Natural killer cell (primary cell): ENCODE results near the gene NDUFB4. TPM values are rescaled to one million over a fixed set of nuclear protein-coding genes. Genes with fewer than 3 reads are reported as not detected.

Experiments used
- ATAC-seq, 3 donors: fragments of 150-1000 bp in 2 of 3; fragments of 200-7000 bp in 1 of 3; cut with Tn5 transposase; 1 replicate in 1 of 3; 2 replicates in 2 of 3; pipeline ENCODE4 v1.10.0; 2021; ENCODE audit warnings: mild to moderate bottlenecking in 2 of 3, moderate library complexity in 2 of 3
- DNase-seq, 2 donors: peaks; one replicate each; pipeline versions ENCODE4 v3.0.0 to v3.0.0-alpha.2; 2013 to 2021; ENCODE audit warnings: mixed read lengths in 1 of 2
- H3K27ac ChIP-seq: one replicate; pipeline ENCODE4 v1.5.1; 2013; ENCODE audit warnings: mild to moderate bottlenecking, low read length
- H3K27me3 ChIP-seq: one replicate; pipeline ENCODE4 v1.6.1; 2013; ENCODE audit warnings: low read length; ENCODE audit not compliant: control insufficient read depth, insufficient read depth
- H3K36me3 ChIP-seq: one replicate; pipeline ENCODE4 v1.6.1; 2013; ENCODE audit warnings: low read length; ENCODE audit not compliant: control insufficient read depth, insufficient read depth
- H3K4me1 ChIP-seq: one replicate; pipeline ENCODE4 v1.6.1; 2013; ENCODE audit warnings: low read length; ENCODE audit not compliant: control insufficient read depth, insufficient read depth
- H3K4me3 ChIP-seq: one replicate; pipeline ENCODE4 v1.5.1; 2013; ENCODE audit warnings: low read length
- H3K9me3 ChIP-seq: one replicate; pipeline ENCODE4 v1.6.1; 2013; ENCODE audit warnings: low read length; ENCODE audit not compliant: control insufficient read depth, insufficient read depth
- H3K27ac Mint-ChIP-seq, 2 donors: one replicate each; pipeline ENCODE4 v1.8.0; 2022; ENCODE audit warnings: mild to moderate bottlenecking in 2 of 2, mixed read lengths in 2 of 2, moderate library complexity in 1 of 2
- H3K27me3 Mint-ChIP-seq, 2 donors: one replicate each; pipeline ENCODE4 v1.8.0; 2022; ENCODE audit warnings: low read depth in 2 of 2, mixed read lengths in 2 of 2
- H3K36me3 Mint-ChIP-seq: one replicate; pipeline ENCODE4 v1.8.0; 2022; ENCODE audit warnings: mixed read lengths
- H3K4me1 Mint-ChIP-seq, 2 donors: one replicate each; pipeline ENCODE4 v1.8.0; 2022; ENCODE audit warnings: mixed read lengths in 2 of 2
- H3K4me3 Mint-ChIP-seq: one replicate; pipeline ENCODE4 v1.8.0; 2022; ENCODE audit warnings: mild to moderate bottlenecking, moderate library complexity, mixed read lengths
- H3K9me3 Mint-ChIP-seq, 2 donors: one replicate each; pipeline ENCODE4 v1.8.0; 2022; ENCODE audit warnings: mixed read lengths in 2 of 2
- WGBS: methylation state at CpG from one replicate; pipeline ENCODE4 v1.1.7; 2013; ENCODE audit warnings: missing lambda C conversion rate; ENCODE audit not compliant: insufficient coverage; 5-methylcytosine and 5-hydroxymethylcytosine counted together
- intact Hi-C: fragments of 100-400 bp; cut with micrococcal nuclease; formaldehyde crosslinking; loops from one replicate; pipeline ENCODE4 v1.14.2; 2022
- total RNA-seq, 4 donors: library from RNA; stranded (reverse); fragments of 120-200 nt in 1 of 4; gene quantifications; one replicate each; pipeline versions ENCODE4 v1.2.3 to v1.2.4, GENCODE V29; 2013 to 2022
- TF ChIP-seq, protein P1 (sequence below): fragments of 200-600 bp; IDR thresholded peaks from one replicate; pipeline ENCODE4 v1.8.0; 2022; ENCODE audit warnings: antibody characterized with exemption

Gene NDUFB4
- total RNA-seq, 3 donors from 2014 or later (not counting 1 experiment from before 2014, with no cell fraction given): 59.5 to 86.9 (median 65.2) TPM

GRCh38 chr3:120622457-120622856, 26.3 kb downstream of the NDUFB4 start:
- H3K9me3 Mint-ChIP-seq: peaks cover 3 to 4% of the 10 kb centered on the region in 2 donors
- no peak overlapping the region for H3K27ac ChIP-seq
- H3K27ac Mint-ChIP-seq: no peak overlapping the region
- no peaks in the 10 kb centered on the region for H3K27me3 ChIP-seq
- WGBS: 78% methylated on average over 3 of the region's 3 CpGs
- H3K36me3 ChIP-seq: no peaks in the 10 kb centered on the region
- no peak overlapping the region for H3K4me3 ChIP-seq
- H3K36me3 Mint-ChIP-seq: no peaks in the 10 kb centered on the region
- DNase-seq (no peak), ATAC-seq (peak in 1 of 3 donors; percentile 45)
- H3K9me3 ChIP-seq: peaks cover 17% of the 10 kb centered on the region
- TF ChIP-seq, protein P1, sequence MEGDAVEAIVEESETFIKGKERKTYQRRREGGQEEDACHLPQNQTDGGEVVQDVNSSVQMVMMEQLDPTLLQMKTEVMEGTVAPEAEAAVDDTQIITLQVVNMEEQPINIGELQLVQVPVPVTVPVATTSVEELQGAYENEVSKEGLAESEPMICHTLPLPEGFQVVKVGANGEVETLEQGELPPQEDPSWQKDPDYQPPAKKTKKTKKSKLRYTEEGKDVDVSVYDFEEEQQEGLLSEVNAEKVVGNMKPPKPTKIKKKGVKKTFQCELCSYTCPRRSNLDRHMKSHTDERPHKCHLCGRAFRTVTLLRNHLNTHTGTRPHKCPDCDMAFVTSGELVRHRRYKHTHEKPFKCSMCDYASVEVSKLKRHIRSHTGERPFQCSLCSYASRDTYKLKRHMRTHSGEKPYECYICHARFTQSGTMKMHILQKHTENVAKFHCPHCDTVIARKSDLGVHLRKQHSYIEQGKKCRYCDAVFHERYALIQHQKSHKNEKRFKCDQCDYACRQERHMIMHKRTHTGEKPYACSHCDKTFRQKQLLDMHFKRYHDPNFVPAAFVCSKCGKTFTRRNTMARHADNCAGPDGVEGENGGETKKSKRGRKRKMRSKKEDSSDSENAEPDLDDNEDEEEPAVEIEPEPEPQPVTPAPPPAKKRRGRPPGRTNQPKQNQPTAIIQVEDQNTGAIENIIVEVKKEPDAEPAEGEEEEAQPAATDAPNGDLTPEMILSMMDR: no peak
- H3K4me1 Mint-ChIP-seq: no peaks in the 10 kb centered on the region
- no peak overlapping the region for H3K4me3 Mint-ChIP-seq
- intact Hi-C loops: no loop called here
- peaks cover 4 to 13% of the 10 kb centered on the region in 2 donors for H3K27me3 Mint-ChIP-seq
- no peaks in the 10 kb centered on the region for H3K4me1 ChIP-seq

DNA sequence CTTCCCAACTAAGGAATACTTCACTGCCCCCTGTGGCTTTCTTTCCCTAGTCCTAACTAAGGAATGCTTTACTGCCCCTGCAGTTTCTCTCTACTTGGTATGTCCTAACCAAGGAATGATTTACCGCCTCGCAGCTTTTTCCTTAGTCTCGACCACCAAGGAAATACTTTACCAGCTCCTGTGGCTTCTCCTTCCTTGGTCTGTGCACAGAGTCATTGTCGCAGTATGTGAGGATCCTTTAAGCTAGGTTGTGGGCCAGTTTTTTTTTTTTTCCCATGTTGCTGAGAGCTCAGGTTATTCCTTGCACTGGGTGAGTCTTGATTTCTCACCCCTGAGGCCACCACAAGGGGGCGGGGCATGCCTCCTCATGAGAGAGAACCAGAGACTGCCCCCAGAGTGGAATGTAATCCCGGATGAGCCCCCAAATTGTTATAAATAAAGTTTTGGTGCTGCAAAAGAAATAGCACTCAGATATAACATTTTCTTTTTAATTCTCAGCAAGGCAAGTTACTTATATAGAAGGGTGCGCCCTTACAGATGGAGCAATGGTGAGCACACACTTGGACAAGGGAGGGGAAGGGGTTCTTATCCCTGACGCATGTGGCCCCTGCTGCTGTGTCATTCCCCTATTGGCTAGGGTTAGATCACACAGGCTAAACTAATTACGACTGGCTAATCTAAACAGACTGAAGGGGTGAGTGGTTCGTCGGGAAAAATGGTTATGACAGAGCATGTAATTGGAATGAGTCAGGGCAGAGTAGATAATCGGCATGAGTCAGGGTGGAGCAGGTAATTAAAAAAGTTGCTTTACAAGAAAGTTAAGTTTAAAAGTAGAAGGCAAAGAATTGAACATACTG, 27.0 kb downstream of the NDUFB4 start:
- no peak overlapping the region for H3K4me3 Mint-ChIP-seq
- DNase-seq: peak in 1 of 2 donors; percentile 25

DNA sequence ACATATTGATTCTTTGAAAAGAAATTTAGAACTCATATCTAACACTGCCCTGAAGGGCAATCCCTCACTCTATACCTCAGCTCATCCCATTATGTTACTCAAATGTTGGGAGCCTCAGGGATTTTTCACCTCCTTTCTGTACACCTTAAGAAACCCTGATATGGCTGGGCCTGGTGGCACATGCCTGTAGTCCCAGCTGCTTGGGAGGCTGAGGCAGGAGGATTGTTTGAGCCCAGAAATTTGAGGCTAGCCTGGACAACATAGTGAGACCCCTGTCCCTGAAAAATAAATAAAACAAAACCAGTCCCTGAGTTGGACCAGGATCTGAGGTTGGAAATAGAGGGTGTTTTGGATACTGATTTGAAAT, 27.6 kb downstream of the NDUFB4 start:
- TF ChIP-seq, protein P1: no peak
- no peak for ATAC-seq

More for the DNA sequence above, 27.0 kb downstream of the NDUFB4 start:
- H3K4me1 ChIP-seq: no peaks in the 10 kb centered on the region
- H3K27ac ChIP-seq: no peak overlapping the region
- peaks cover 4 to 13% of the 10 kb centered on the region in 2 donors for H3K27me3 Mint-ChIP-seq
- intact Hi-C loops: no loop called here
- H3K36me3 ChIP-seq: no peaks in the 10 kb centered on the region
- no peaks in the 10 kb centered on the region for H3K4me1 Mint-ChIP-seq
- no peaks in the 10 kb centered on the region for H3K27me3 ChIP-seq
- H3K9me3 ChIP-seq: peaks cover 17% of the 10 kb centered on the region
- no peak for ATAC-seq
- 89% methylated on average over 10 of the region's 12 CpGs for WGBS
- peaks cover 3 to 4% of the 10 kb centered on the region in 2 donors for H3K9me3 Mint-ChIP-seq
- TF ChIP-seq, protein P1: no peak
- no peak overlapping the region for H3K27ac Mint-ChIP-seq
- H3K4me3 ChIP-seq: no peak overlapping the region
- no peaks in the 10 kb centered on the region for H3K36me3 Mint-ChIP-seq

More for the DNA sequence above, 27.6 kb downstream of the NDUFB4 start:
- Mint-ChIP-seq H3K27ac (no peak overlapping the region), H3K27me3 (peaks cover 4 to 13% of the 10 kb centered on the region in 2 donors), H3K4me3 (no peak overlapping the region), H3K4me1 (no peaks in the 10 kb centered on the region), H3K9me3 (peaks cover 3 to 4% of the 10 kb centered on the region in 2 donors), H3K36me3 (no peaks in the 10 kb centered on the region)
- peaks cover 17% of the 10 kb centered on the region for H3K9me3 ChIP-seq
- H3K4me3 ChIP-seq: no peak overlapping the region
- H3K4me1 ChIP-seq: no peaks in the 10 kb centered on the region
- no peak for DNase-seq
- no peaks in the 10 kb centered on the region for H3K27me3 ChIP-seq
- intact Hi-C loops: no loop called here
- H3K27ac ChIP-seq: no peak overlapping the region
- no peaks in the 10 kb centered on the region for H3K36me3 ChIP-seq
